SKM-1 treated with dmso at 0.1 percent for 144 hours (cell line): ENCODE data around the gene CEBPG.

Experiments
- DNase-seq: peaks from one replicate; lab custom pipeline; 2025; ENCODE audit not compliant: unreplicated experiment; lab: John Stamatoyannopoulos, UW

Gene CEBPG

GRCh38 chr19:33394723-33395560 lies 21.4 kb downstream of the CEBPG start:
- no peak for DNase-seq

GRCh38 chr19:33395561-33396550 lies 22.3 kb downstream of the CEBPG start:
- DNase-seq: no peak

- no peak for DNase-seq
Observed at GRCh38 chr19:33396701-33397535, 23.4 kb downstream of the CEBPG start.

GRCh38 chr19:33397536-33398360 lies 24.2 kb downstream of the CEBPG start:
- DNase-seq: no peak

GRCh38 chr19:33398361-33399060 lies 25.0 kb downstream of the CEBPG start:
- DNase-seq: no peak

- DNase-seq: no peak
Observed at GRCh38 chr19:33399081-33399744, 25.7 kb downstream of the CEBPG start.

GRCh38 chr19:33399745-33400681 lies 26.5 kb downstream of the CEBPG start:
- no peak for DNase-seq

DNA sequence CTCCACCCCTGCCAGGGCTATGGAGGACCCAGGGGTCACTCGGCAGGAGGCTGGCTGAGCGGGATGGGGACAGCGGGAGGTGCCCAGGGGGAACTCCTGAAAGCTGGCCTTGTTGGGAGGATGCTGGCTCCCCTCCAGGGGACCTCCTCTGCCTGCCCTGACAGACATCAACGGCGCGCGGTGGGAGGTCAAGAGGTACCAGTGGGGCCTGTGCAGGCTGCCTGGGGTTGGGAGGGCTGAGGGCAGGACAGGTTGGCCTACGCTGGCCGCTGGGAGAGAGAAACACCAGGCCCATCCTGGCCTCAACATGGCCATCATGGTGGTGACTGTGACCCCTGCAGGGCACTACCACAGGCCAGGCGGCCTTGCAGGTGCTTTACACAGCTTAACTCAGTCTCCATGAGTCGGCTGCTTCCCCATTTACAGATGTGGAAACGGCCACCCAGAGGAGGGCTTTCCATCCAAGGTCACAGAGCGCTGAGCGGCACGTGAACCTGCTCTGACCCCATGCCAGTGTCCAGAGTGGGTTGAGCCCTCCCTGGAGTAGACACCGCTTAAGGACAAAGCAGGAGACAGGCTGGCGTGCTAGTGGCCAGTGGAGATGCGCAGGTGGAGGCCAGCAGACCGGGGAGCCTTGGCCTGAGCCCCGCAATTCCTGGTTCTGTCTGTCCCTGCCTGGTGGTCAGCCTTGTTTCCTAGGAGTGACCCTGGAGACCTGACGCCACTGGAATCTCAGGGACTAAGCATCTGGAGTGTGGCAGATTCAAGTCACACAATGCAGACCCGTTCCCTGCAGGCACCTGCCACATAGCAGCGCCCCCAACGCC lies 27.6 kb downstream of the CEBPG start:
- DNase-seq: no peak

GRCh38 chr19:33401683-33402420 lies 28.3 kb downstream of the CEBPG start:
- no peak for DNase-seq

- DNase-seq: no peak
Observed at GRCh38 chr19:33402421-33403220, 29.1 kb downstream of the CEBPG start.

DNA sequence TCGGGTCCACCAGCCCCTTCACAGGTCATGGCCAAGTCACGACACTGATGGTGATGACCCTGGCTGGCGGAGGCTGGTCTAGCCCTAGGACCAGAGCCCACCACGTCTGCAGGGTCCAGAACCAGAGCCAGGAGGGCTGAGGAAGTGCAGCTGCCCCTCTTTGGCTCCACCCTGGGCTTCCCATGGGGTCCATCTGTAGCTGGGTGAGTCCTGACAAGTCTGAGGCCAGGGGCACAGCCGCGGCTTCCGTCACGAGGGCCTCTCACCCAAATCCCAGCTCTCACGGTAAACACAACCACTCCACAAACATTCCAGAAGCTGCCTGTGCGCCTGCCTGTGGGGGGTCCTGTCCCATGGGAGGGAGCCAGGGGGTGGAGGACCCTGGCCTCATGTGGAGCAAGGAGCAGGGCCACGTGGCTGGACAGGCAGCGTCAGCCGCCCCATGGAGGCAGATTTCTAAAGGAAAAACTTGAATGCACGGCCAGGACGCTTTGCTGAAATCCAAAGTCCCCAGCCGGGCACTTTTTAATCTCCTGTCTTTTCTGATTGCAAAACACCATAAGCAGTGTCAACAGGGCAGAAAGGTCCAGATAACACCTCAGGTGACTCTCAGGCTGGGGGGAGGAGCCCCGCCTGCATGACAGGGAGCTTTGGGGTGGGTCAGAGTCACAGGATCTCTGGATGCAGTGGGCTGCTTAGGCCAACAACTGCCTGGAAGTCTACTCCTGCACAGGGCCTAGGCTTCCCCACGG lies 29.9 kb downstream of the CEBPG start:
- no peak for DNase-seq

DNA sequence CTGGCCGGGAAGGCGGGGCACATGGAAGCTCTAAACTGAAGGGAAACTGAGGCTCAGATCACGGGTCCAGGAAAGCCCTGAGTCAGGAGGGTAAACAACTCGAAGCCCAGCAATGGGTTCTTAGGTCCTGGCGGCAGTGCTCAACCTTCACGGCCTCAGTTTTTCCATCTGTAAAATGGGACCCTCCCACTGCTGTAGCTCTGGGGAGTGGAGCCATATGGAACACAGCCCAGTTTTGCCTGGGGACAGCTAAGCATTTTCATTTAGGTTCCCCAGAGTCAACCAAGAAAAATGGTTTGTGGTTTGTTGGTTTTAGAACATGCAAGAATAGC lies 30.4 kb downstream of the CEBPG start:
- no peak for DNase-seq

GRCh38 chr19:33404506-33405253 lies 31.2 kb downstream of the CEBPG start:
- DNase-seq: no peak

- DNase-seq: no peak
Observed at GRCh38 chr19:33405254-33405552, 31.7 kb downstream of the CEBPG start.
